A673 (cell line): ENCODE measurements around the gene MAFF.

Experiments
- CTCF ChIP-seq: fragments of 300-800, 200-600 bp; sonication (generic); conservative IDR thresholded peaks from 2 replicates; pipeline ENCODE4 v1.5.1; 2017; ENCODE audit warnings: low read depth, mild to moderate bottlenecking, antibody characterized with exemption, low read length, moderate library complexity, mixed read lengths
- EZH2 ChIP-seq: fragments of 200-600 bp; sonication (generic); IDR thresholded peaks from 2 replicates; pipeline ENCODE4 v1.6.1; 2017; ENCODE audit warnings: borderline replicate concordance, low read depth, mild to moderate bottlenecking, mixed read lengths, antibody characterized with exemption, low read length; ENCODE audit not compliant: poor library complexity, severe bottlenecking

- TF ChIP-seq CTCF (no peak), EZH2 (no peak)
Observed at GRCh38 chr22:38203855-38204514, 2.2 kb downstream of the MAFF start.
